A549 (cell line): ENCODE measurements around the gene UCMA.

ENCODE experiments used
- CEBPB ChIP-seq, 2 experiments: fragments of >200 bp in 1 of 2; sonication (Bioruptor Twin) in 1 of 2; formaldehyde crosslinking in 1 of 2; IDR thresholded peaks; 2 replicates each; pipeline ENCODE4 v1.6.1; 2012 to 2016
- CTCF ChIP-seq: fragments of >200 bp; sonication (Bioruptor Twin); formaldehyde crosslinking; IDR thresholded peaks from 3 replicates; pipeline ENCODE4 v1.5.1; 2016
- EP300 ChIP-seq, 2 experiments: fragments of >200 bp; sonication (Bioruptor Twin); formaldehyde crosslinking; IDR thresholded peaks; 2 replicates in 1 of 2; 3 replicates in 1 of 2; pipeline ENCODE4 v1.6.1; 2016 to 2017
- ESRRA ChIP-seq: fragments of 150-350 bp; IDR thresholded peaks from 2 replicates; pipeline ENCODE4 v1.6.1; 2014; ENCODE audit warnings: mild to moderate bottlenecking, low read length, borderline replicate concordance
- HDAC2 ChIP-seq: fragments of 200-600 bp; sonication (generic); IDR thresholded peaks from 2 replicates; pipeline ENCODE4 v1.6.1; 2016
- HEYL ChIP-seq: fragments of 250-450 bp; sonication (Bioruptor Pico); IDR thresholded peaks from 2 replicates; pipeline ENCODE4 v1.8.0; 2021; ENCODE audit warnings: mild to moderate bottlenecking, moderate library complexity
- JUNB ChIP-seq: fragments of >200 bp; sonication (Bioruptor Twin); formaldehyde crosslinking; IDR thresholded peaks from 2 replicates; pipeline ENCODE4 v1.6.1; 2016
- MAX ChIP-seq: IDR thresholded peaks from 2 replicates; pipeline ENCODE4 v1.6.1; 2012
- POLR2A ChIP-seq: IDR thresholded peaks from 2 replicates; pipeline ENCODE4 v1.6.1; 2012; ENCODE audit warnings: mild to moderate bottlenecking, low read length
- RFX5 ChIP-seq: fragments of 450-650 bp; IDR thresholded peaks from 2 replicates; pipeline ENCODE4 v1.7.1; 2014; ENCODE audit warnings: antibody characterized with exemption, mild to moderate bottlenecking, moderate library complexity
- SMC3 ChIP-seq: fragments of >200 bp; sonication (Bioruptor Twin); formaldehyde crosslinking; IDR thresholded peaks from 3 replicates; pipeline ENCODE4 v1.6.1; 2018; ENCODE audit warnings: inconsistent platforms
- TP53 ChIP-seq: fragments of 250-450 bp; sonication (Bioruptor Pico); IDR thresholded peaks from 2 replicates; pipeline ENCODE4 v1.5.0; 2021; ENCODE audit warnings: mild to moderate bottlenecking, moderate library complexity
- TF ChIP-seq, protein P1 (sequence below): fragments of 250-450 bp; sonication (Bioruptor Pico); IDR thresholded peaks from 2 replicates; pipeline ENCODE4 v1.5.0; 2021; ENCODE audit warnings: mild to moderate bottlenecking, moderate library complexity, borderline replicate concordance

DNA sequence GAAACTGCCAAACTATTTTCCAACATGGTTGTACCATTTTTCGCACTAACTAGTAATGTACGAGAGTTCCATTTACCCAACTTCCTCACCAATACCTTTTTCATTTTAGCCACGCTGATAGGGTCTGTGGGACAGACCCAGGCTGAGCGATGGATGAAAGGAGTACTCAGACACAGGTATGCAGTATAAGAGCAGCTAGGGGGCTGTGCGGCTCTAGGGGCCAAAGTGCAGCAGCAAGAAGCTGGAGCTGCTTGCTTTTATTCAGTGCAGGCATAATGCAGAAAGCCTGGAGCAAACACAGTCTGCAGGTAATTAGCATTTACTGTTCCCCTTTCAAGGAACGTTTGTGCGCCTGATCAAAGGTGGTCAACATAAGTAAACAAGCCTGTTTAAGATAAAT lies 21.0 kb downstream of the UCMA start:
- no peak for TF ChIP-seq CTCF
- no peak for TF ChIP-seq CEBPB (IDR thresholded peaks at IDR 0.05)
- no peak for TF ChIP-seq JUNB
- TF ChIP-seq ESRRA = no peak
- TF ChIP-seq MAX = no peak
- TF ChIP-seq, protein P1, sequence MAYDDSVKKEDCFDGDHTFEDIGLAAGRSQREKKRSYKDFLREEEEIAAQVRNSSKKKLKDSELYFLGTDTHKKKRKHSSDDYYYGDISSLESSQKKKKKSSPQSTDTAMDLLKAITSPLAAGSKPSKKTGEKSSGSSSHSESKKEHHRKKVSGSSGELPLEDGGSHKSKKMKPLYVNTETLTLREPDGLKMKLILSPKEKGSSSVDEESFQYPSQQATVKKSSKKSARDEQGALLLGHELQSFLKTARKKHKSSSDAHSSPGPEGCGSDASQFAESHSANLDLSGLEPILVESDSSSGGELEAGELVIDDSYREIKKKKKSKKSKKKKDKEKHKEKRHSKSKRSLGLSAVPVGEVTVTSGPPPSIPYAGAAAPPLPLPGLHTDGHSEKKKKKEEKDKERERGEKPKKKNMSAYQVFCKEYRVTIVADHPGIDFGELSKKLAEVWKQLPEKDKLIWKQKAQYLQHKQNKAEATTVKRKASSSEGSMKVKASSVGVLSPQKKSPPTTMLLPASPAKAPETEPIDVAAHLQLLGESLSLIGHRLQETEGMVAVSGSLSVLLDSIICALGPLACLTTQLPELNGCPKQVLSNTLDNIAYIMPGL (CRISPR knock-in tag) = no peak
- TF ChIP-seq POLR2A = no peak
- no peak for TF ChIP-seq TP53 (CRISPR knock-in tag)
- no peak for TF ChIP-seq EP300 (IDR thresholded peaks at IDR 0.05)
- TF ChIP-seq HDAC2 = no peak
- TF ChIP-seq HEYL = no peak
- no peak for TF ChIP-seq RFX5
- TF ChIP-seq SMC3 = no peak
